Astrocyte of the hippocampus (primary cell): ENCODE measurements around the gene KIF5C.

Source experiments
- DNase-seq: peaks from one replicate; pipeline ENCODE4 v3.0.0; 2011; ENCODE audit warnings: low read depth, low spot score

Gene KIF5C

DNA sequence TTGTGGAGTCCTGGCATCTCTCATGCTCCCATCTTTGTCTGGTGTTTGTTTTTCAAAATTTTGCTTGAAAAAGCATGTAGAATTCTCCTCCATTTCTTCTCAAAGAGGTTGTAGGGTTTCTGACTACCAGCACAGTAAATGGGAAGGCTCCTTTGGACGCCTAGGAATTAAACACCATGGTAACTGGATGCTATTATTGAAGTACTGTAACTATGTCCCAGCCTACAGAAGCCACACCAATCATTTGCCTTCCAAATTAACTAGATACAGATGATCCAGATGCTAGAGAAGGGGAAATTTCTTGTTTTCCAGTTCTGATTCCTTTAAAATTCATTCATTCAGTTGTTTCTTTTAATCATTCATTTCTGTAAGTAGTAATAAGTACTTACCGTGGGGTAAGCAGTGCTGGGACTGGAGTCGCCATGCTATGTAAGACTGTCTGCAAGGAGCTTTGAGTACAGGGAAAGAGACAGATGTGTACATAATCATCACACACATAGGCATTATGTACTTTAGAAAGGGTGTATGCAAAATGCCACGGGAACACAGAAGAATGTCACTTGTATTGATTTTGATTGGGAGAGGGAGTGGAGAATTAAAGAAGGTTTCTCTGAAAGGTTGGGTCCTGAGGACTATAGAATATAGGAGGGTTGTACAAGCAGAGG is 49.6 kb downstream of the KIF5C start:
- no peak for DNase-seq

DNA sequence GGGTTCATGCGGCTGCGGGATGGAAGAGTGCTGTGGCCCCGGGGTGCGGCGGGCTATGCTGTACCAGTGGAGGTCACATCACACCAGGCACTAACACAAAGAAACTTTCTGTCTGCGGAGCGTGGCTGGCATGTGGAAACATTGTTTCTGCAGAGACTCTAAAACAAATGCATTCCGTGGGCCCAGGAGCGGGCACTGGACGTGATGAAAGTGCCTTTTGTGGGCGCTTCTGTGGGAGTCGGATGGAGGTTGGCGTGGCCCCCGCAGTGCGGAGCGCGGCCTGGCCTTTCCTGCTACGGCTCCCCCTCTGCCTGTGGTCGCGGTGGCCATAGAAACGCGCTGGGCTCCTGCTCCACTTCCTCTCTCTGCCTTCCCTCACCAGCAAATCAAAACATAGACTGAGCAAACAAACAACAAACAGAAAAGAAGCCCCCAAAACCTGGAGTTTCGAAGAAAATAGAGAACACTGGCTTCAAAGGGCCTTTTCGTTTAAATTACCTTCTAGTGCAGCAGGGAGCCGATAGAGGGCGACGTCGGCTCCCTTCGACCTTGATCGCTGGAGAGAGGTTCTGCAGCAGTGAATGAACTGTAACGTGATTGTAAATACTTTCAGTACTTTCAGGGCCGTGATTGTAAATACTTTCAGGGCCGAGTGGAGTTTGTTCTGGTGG is 51.4 kb downstream of the KIF5C start:
- peak; percentile 43 for DNase-seq

DNA sequence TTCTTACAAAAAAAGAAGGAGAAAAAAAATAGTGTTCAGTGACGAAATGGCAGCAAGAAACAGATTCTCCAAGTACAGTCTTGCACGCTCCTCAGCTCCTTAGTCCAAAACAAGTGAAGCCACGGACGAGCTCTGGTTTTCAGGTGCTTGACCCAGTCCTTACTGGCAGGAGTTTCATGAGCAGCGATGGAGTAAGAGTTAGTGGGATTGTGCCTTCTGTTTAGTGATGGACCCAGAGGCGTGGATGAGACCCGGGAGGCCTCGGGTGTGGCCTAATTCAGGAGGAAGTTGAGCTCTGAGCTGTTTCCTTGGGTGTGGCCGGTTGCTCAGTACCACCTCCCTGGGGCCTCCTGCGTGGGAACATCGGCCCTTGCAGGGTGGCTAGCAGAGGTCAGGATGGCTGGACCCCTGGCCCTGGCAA is 52.0 kb downstream of the KIF5C start:
- no peak for DNase-seq

DNA sequence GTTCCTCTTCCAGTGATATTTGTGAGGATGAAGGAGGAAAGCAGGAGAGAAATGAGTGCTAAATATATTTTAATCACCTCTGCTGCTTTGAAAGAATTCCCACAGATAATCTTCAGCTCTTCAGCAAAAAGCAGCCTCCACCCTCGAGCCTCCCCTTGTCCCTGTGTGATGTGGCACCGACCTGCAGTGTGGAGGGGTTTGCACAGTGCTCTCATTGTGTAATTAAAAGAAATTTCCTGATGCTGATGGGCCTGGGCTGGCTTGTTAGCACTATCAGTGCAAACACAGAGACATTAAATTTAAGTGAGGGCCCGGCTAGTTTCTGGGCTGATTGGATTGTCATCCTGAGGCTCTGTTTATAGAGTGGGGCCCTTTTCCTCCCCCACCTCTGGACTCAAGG is 53.4 kb downstream of the KIF5C start:
- DNase-seq: no peak

DNA sequence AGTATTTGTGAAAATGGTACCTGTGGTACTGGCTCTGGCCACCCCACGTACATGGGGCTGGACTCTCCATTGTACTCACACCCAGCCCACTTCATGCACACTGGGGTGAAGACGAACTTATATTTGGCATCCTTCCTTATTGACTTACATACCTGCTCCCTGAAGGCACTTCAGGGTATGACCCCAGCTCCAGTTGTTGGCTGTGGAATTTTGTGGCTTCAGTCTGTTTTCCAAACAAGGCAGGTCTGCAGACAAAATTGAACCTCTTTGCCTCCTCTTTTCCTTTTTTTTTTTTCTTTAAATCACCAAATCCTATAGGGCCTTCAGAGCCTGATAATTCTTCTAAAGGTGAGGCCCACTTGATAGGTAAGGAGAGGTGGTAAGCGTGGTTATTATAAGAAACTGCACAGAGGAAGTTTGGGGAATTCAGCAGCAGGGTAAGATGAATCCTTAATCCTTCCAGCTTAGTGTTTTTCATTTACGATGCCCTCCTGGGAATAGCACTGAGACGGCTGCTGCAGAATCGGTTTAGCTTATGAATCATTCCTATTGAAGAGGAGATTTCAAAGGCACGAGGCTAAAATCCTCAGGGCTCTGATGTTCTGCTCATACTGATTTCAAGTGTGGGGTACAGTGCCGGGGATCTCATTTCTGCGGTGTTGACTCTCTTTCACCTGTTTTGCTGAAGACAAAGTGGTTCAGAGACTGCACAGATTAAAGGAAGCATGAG is 55.2 kb downstream of the KIF5C start:
- DNase-seq: peak; percentile 33

DNA sequence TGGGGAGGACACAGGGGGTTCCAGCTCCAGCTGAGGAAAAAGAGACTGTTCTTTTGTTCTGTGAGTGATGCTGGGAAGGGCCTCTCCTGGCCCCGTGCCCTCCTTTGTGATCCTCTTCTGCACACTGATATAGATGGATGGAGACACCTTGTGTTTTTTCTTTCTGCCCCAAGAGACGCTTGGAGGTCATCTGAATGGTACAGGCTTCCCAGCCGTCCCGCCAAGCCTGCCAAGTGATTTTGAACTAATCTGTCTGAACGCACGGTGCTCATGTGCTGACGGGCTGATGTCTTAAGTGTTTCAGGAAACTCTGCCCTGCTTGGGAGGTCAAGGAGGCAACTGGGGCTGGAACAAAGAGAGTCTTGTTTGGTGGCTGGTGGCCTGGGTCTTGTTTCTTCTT is 57.5 kb downstream of the KIF5C start:
- DNase-seq: no peak

DNA sequence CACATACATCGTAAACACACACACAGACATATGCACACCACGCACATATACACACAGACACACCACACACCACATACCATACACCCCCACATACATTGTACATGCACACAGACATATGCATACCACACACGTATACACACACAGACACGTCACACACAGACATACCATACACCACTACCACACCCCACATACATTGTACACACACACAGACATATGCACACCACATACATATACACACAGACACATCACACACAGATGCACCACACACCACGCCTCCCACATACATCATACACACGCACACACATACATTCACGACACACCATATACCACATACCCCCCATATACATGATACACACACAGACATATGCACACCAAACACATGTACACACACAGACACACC is 58.4 kb downstream of the KIF5C start:
- no peak for DNase-seq

DNA sequence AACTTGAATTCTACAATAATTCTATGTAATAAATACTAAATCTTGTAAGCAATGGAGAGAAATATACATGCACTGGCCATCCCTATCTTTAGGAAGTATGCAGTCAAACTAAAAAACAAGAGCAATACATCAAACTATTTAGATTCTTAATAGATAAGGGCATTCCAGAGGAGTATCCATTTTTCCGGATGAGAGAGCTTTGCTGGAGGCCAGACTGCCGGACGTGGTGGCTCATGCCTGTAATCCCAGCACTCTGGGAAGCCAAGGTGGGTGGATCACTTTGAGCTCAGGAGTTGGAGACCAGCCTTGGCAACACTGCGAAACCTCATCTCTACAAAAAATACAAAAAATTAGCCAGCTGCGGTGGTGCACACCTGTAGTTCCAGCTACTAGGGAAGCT is 60.8 kb downstream of the KIF5C start:
- peak; percentile 21 for DNase-seq

DNA sequence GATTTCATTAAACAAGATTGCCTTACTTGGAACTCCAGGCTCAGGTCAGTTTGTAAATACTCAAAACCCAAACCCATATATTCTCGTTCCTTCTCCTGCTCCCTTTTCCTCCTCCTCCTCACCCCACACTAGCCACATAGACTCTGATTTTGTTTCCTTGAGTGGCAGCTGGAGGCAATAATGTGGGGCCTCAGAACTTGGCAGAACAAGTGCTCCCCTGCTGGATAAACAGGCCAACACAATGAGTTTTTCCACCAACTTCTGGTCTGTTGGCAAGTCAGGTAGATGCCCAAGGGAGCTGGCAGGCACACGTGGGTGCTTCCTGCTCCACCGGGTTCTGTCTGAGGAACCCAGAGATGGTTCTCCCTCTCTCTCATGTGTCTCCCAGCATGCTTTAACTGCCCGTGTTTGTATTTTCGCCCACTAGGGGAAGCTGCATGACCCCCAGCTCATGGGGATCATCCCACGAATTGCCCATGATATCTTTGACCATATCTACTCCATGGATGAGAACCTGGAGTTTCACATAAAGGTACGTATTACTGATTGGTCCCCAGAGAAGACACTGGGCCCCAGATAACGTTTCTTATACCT is 61.9 kb downstream of the KIF5C start:
- no peak for DNase-seq

DNA sequence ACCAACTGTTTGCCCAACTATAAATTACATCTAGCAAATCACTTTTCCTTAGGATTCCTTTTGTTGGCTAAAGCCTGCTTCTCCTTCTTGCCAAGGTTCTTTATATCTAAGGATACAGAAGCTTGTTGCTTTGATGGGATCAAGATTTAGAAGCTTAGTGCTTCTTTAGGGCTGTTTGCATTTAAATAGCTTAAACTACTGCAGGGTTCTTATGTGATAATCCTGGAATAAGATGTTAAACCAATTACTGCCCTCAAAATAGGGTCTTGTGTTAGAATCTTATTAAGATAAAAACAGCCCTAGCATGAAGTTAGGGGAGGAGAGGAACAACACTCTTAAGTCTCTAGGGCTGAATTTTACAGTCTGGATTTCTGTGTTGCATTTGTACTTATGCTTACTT is 64.2 kb downstream of the KIF5C start:
- no peak for DNase-seq

DNA sequence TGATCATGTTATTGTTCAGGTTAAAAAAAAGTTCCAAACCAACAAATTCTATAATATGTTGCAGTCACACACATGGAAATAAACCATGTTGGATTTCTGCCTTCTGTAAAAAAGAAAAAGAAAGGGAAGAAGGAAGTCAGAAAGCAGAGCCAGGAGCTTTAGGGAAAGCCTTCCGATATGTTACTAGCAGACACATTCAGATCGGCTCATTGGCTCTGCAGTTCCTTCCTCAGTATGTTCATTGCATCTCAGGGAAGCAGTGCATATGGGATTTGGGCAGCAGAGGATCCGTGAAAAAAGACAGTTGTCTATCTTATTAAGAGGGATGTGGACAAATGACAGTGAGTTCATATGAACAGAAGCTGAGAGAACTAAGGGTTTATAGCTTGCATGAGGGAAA is 68.1 kb downstream of the KIF5C start:
- no peak for DNase-seq

DNA sequence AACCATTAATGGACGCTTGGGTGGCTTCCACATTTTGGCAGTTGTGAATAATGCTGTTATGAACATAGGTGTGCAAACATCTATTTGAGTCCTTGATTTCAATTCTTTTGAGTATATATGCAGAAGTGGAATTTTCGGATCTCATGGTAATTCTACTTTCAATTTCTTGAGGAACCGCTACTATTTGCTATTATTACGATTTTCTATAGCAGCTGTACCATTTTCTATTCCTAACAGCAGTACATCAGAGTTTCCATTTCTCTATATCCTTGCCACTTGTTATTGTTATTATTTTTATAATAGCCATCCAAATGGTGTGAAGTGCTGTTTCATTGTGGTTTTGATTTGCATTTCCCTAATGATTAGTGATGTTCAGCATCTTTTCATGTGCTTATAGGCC is 69.5 kb downstream of the KIF5C start:
- DNase-seq: no peak

DNA sequence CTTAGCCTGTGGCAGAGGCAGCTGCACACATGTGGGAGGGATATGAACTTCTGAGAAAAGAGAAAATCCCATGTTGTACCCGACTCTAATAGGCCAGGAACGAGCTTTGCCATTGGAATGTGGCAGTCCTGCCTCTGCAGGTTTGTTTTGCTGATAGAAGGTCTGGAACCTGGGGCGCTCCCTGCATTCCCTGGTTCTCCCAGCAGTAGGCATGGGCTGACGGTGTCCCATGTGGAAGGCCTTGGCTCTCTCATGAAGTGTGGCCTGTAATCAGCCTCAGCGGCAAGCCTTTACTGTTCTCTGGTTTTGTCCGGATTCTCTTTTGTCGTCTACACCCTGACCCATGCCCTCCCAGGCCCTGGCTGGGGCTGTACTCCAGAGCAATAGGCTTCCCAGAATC is 72.3 kb downstream of the KIF5C start:
- no peak for DNase-seq

DNA sequence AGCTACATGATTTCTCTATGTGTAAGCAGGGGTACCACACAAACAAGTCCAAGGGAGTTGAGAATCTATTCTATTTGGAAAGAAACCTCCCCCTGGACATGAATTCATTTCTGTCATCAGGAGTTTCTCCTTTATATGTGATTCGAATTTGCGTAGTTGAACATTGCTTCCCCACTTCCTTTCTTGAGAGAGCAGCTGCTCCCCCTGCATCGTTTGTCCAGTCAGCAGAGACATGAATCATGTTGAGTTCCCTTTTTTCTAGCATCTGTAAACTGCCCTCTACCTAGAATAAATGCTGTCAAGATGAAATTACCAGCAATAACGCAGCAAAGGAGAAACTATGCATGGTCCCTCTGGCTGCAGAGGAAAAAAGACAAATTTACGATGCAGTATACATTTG is 73.8 kb downstream of the KIF5C start:
- no peak for DNase-seq

DNA sequence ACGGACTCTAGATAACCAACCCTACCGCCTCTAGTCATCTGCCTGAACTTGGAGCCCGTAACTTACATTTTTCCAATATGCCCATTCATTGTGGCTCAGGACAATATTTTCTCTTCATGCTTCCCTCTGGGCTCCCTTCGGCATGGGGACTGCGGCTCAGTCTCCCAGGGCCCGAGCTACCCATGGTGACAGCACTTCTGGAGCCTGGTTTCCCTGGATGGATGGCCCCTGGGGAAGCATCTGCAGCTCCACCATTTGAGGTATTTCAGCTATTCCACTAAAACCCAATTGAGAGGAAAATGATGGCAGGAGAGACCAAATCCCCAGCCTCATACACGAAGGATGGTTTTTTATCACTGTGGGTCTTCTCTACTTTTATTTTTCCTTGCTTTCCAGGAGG is 74.3 kb downstream of the KIF5C start:
- no peak for DNase-seq

DNA sequence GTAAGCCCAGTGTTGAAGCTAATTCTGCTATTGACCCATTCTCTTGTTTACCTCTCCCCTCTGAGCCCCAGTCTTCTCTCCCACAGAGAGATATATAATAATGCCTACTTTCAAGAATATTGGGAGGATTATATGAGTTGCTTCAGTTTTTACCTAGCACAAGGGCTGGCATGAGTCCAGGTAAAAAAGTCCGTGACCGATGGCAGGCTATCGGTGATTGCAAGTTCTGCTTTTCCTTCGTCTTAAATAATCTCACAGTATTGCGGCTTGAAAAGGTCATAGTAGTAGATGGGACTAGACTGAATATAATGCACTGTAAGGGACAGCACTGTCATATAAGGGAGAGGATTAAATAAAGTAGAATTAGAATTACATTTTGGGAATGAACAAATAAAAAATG is 77.6 kb downstream of the KIF5C start:
- DNase-seq: no peak

DNA sequence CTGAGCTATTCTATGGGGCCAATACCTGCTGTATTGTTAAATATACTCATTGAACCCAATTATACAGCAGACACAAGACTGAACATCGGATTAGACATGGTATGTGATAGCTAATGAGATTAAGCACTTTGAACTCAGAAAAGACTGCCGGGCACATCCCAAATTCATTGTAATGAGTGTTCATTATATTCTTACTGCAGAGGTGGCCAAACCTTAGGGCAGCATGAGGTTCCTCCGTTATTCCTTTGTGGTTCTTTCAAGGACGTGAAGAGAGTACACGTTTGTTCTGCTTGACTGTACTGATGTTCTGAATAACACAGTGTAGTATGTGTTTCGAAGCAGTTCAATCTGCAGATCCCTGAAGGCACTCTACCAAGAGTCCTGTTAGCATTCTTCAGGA is 78.4 kb downstream of the KIF5C start:
- no peak for DNase-seq

DNA sequence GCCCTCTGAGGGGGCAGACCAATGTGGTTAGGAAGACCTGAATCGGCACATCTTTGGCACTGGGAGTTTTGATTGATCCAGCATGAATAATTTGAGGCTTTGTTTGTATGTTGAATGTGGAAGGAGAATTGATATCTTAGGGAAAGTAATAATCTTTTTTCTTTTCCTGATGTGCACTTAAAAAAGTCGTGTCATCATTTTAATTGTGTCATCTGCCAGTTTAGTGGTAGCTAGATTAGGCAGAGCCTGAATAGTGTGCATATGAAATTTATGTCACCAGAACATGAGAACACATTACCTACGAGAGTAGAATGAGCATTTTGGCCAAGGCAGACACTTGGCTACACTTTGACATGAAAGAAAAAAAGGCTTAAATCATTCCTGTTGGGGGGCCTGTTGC is 79.5 kb downstream of the KIF5C start:
- no peak for DNase-seq

DNA sequence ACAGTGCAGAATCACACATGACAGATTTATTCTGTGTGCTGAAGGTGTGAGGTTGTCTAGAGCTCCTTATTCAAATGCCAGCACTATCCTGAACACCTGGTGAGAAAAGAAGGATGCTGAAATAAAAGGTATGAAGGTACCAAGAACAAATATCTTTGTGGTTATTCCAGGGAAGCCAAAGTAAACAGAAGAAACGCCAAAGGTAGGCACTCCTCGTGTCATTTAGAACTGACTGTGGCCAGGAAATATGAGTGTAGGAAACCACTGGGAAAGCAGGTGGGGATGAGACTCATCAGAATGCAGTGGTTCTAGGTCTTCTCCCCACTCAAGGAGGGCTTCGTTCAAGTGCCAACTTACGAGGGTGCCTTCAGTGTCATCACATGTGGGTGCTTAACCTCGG is 80.8 kb downstream of the KIF5C start:
- DNase-seq: no peak

DNA sequence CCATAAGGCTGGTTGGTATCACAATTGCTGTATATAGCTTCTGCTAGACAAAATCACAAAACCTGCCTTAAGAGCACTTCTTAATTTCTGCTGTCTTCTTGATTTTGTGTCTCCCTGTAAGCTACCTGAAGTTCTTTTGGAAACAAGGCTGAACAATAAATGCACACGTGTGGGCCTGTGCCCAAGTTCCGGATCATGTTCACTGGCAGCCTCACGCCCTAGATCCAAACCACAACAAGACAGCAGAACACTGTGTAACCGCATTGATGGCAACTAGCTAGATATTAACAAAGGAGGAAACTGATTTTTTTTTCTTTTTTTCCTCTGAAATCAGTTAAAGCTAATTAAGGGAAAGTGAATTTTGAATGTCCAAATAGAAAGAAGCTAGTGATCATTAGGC is 82.0 kb downstream of the KIF5C start:
- DNase-seq: no peak

DNA sequence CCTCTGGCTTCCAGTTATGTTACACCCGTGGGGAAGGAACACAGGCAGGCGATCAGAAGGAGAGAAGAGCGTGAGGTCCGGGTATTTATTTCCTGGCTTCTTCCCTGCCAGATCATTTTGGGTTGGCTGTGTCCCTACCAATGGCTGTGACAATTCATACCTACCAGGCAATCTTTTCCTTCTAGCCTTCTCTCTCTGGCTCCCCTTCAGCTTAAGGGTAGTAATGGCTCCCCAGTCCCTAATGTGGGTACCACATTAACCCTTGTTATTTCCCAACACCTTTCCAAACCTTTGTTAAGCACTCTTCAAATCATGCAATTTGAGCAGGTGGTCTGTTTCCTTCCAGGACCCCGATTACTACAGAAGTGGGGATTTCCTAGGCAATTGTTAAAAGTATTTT is 84.7 kb downstream of the KIF5C start:
- no peak for DNase-seq

DNA sequence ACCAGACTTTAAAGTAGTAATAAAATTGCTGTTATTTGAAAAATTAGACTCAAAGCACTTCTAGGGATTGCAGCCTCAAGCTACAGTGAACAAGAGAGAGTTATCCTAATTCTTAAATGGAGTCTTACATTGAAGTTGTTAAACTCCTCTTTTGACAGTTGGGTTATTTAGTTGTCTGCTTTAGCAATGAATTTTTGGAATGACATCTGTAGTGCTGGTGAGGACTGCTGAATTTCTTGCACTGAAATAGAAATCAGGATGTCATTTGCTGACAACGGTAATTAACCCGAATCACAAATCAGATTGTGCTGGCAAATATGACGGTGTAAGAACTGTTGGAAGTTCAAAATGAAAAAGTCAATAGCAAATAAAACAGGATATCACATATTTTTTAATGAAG is 85.5 kb downstream of the KIF5C start:
- DNase-seq: no peak

DNA sequence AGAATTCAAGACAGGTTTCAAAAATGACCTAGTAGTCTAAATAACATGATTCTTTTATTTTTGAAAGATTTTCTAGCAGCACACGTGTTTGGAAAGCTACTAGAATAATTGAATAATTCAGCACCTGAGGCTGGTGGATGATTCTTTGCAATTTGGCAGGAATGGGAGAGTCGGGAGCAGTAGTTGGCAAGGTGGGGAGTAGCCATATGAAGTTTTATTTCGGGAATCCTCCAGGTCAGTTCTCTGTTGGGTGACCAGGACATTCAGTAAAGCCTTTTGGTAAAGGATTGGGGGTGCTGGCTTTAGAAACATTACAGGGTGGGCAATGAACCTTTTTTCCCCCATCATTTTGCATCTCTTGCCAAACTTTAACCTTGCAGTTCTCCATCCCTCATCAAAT is 88.4 kb downstream of the KIF5C start:
- DNase-seq: no peak
